COLO668 (cell line): Measurements from ENCODE around the gene MYBPC1.

Experiments used
- DNase-seq: peaks from one replicate; lab custom pipeline; 2025; ENCODE audit not compliant: unreplicated experiment; lab: John Stamatoyannopoulos, UW

The MYBPC1 gene

DNA sequence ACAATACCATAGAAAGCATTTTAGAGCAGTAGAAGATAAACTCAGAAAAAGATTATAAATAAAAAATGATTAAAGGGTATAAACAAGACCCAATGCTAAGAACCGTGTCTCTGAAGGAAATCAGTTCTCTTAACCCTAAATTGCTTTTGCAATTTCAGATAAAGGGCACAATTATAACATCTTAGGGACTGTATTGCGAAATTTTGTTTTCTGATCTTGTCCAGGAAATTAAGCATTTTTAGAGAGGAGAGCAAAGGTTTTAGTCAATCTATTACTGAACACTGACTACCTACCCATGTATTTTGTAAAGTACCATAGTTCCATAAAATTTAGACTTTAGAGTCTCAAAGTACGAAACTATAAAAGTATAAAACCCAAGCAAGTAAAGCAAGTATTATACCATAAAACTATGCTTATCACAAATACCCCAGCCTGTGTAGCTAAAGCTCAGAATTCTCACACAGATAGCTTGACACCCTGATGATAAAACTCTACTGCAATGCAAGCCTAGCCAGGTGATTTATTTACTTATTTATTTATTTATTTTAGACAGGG is 95.8 kb downstream of the MYBPC1 start:
- DNase-seq = no peak

DNA sequence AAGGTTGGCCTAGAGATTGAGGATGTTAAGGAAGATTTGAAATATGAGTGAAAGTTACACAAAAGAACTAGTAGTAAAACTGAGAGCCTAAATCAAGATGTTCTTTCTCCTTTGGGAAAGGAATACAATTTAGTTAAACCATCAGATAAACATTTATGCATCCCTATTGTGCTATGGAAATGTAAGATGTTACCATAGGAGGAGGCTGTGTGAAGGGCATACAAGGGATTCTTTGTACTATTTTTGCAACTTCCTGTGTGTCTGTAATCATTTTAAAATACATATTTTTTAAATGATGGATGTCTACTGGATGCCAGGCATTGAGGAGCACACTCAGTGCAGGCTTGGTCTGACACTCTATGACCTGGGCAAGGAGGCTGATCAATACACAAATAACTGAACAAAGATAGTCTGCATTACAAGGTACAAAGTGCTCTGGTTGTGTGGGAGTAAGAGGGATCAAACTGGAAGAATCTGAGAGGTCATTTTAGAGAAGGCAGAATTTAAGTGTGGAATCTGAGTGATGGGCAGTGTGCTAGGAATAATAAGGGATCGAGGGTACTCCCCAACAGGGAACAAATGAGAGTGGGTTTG is 96.8 kb downstream of the MYBPC1 start:
- no peak for DNase-seq

- DNase-seq = no peak
Measured at GRCh38 chr12:101694297-101694848, 99.6 kb downstream of the MYBPC1 start.

DNA sequence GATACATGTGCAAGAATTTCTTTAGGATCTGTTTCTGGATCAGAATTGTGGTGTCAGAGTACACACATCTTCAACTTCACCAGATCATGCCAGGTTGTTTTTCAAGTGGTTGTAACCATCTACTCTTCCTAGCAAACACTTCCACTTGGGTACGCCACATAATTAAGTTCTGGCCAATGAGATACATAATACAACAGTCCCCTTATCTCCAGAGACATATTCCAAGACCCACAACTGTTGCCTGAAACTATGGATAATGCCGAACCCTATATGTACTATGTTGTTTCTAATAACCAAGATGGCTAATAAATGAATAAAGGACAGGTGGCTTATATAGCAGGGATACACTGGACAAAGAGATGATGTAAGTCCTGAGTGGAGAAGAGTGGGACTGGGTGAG is 100.2 kb downstream of the MYBPC1 start:
- no peak for DNase-seq

DNA sequence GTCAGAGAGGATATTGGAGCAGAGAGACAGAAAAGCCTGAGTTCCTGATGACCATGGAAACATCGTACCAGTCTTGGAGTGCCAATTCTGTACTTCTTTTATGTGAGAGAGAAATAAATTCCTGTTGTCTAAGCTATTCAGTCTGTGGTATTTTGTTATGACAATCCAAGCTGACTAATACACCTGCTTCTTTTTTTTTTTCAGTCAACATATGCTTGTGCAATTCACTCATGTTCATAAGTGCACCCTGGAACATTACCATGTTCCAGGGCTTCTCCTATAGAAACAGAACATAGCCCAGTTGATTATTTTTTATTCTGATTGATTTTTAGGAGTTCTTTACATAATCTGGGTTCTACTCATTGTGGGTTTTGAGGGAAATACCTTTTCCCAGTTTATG is 100.9 kb downstream of the MYBPC1 start:
- DNase-seq = no peak

DNA sequence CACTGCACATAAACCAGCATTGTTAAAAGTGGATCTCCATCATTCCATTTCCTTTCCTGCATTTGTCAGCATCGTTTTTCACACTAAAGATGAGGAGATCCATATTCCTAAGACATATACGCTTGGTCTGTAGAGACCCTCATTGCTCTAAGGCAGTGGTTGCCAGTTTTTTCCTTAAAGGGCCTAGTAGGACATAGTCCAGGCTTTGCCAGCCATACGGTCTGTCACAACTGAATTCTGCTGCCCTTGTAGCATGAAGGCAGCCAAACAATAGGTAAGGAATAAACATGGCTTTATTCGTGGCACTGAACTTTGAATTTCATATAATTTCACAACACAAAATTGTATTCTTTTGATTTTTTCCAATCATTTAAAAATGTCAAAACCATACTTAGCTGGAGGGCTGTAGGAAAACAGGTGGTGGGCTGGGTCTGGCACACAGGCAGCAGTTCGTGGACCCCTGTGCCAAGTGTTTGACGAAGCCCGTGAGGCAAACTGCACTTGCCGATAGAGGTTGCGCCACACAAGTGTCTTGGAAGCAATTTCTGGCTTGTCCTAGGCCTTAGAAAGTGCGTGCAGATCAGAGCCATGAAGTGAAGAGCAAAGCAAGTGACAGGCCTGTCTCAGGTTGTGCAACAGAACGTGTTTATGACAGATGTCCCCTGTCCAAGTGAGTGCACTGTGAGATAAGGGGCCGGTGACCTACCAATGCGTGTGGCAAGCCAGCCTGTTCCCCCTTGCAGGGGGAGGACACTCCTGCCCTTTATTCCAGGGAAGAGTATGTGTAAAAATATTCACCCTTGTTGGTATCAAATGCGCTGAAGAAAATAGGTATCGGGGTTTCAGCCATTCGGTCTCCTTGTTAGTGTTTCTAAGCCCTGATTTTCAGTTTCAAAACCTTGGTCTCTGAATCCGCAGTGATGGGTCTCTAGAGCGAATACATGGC is 101.8 kb downstream of the MYBPC1 start:
- DNase-seq = no peak

GRCh38 chr12:101697197-101697929 is 102.6 kb downstream of the MYBPC1 start, which contains the start of gene CHPT1:
Gene CHPT1, plus strand, starts transcription at chr12:101697640. Its CDS starts 222 bp downstream, at chr12:101697862.
- DNase-seq = peak; percentile 90

- peak; percentile 74 for DNase-seq
Measured at GRCh38 chr12:101697930-101698799, 103.4 kb downstream of the MYBPC1 start.

DNA sequence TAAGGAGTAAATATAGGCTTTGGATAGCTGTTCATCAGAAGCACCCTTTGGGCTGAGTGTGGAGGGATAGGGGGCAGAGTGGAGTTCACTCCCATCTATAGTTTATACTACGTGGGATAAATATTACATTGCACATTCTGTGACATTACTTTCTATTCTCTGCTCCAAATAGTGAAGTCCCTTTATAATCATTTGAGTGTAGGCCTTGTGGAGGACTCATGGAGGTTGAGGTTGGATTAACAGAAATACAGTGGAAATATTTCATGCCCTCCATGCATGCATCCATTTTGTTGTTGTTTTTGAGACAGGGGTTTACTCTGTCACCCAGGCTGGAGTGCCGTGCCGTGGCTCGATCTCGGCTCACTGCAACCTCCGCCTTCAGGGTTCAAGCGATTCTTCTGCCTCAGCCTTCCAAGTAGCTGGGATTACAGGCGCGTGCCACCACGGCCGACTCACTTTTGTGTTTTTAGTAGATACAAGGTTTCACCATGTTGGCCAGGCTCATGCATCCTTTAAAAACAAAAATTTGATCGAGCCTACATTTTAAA is 104.1 kb downstream of the MYBPC1 start:
- no peak for DNase-seq

GRCh38 chr12:101700299-101700820 is 105.6 kb downstream of the MYBPC1 start:
- no peak for DNase-seq

DNA sequence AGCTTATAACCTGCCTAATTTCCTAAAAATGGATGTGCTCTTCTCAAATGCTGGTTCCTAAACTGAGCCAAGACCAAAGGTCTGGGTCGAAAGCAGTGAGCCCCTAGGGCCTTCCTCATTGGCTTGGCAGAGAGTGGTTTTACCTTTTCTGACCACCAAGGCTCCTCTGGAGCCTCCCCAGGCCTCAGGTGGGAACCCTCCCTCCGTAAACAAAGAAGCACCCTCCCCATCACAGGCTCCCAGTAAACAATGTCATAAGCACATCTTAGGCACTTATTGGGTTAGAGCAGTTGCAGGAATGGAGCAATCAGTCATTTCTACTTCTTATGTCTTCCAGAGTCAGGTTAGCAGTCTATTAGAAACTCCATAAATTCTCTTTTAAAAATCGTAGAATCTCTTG is 108.7 kb downstream of the MYBPC1 start:
- DNase-seq = no peak

DNA sequence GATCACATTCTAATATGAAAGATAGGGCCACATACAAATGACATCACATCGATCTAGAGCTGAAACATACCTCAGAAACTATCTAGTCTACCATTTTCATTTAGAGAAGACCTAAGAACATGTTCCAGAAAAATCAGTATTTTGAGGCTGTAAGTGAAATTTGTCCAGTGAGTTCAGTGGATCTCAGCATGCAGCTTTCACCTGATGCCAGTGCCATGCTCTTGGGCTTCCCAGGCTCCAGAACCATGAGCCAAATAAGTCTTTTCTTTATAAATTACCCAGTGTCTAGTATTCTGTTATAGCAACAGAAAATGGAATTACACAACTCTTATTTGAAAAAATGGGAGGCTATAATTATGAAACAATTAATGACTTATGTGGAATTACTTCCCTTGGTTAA is 111.6 kb downstream of the MYBPC1 start:
- DNase-seq = no peak

GRCh38 chr12:101707131-101707782 is 112.5 kb downstream of the MYBPC1 start:
- no peak for DNase-seq

DNA sequence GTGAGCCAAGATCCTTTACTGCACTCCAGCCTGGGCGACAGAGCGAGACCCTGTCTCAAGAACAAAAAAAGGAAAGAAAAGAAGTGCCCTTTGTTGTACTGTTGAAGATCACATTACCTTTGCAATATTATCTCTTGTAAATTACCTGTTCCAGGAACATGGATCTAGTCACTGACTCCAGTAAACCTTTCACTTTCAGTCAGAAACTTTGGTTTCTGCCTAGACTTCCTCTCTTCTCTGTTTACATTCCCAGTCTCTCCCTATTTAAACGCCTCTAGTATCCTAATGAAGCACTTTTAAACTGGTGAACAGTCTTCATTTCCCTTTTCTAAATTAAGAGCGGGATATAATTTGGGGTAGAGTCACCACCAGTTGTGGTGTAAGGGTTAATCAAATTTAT is 115.5 kb downstream of the MYBPC1 start:
- no peak for DNase-seq

- DNase-seq = no peak
Measured at GRCh38 chr12:101713059-101713682, 118.4 kb downstream of the MYBPC1 start.

GRCh38 chr12:101713930-101714329 is 119.2 kb downstream of the MYBPC1 start:
- no peak for DNase-seq

DNA sequence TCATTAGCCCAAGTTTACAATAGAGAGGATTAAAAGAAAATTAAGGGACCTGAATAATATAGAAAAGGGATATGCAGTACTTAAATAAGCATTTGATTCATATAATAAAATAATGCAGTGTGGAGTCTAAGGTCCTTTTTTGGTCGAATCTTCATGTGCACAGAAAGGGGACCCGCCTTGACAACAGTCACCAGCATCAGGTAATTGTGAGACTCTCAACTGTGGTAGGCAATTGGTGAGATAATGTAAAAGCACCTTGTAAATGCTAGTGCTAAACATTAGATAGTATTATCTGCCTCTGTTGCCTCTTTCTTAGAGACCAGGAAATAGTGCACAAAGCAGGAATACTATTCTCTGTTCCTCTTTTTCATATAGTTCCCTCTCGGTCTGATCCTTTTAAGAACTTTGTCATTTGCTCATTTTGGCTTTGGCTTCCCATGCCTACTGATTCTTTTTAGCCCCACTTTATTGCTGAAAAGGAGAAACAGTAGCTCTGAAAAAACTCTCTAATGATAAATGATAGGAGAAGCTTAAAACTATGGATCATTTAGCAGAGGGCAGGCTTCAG is 120.2 kb downstream of the MYBPC1 start:
- no peak for DNase-seq

- DNase-seq = no peak
Measured at GRCh38 chr12:101719566-101719965, 124.8 kb downstream of the MYBPC1 start.
